Endothelial cell (in vitro differentiated cells): ENCODE data around the gene POR. TPM values are rescaled to one million over a fixed set of nuclear protein-coding genes. Genes with fewer than 3 reads are reported as not detected.
"Not testable (repeated sequence)": the region's sequence is repeated elsewhere in the genome, so short reads cannot be mapped to it uniquely, and the experiment has no call there.

ENCODE experiments used
- DNase-seq: peaks from one replicate; pipeline ENCODE4 v3.0.0; 2021; ENCODE audit warnings: low spot score
- H3K27ac Mint-ChIP-seq: one replicate; pipeline ENCODE4 v1.8.0; 2021; ENCODE audit warnings: mixed read lengths, inconsistent platforms; ENCODE audit not compliant: unreplicated experiment
- H3K27me3 Mint-ChIP-seq: one replicate; pipeline ENCODE4 v1.8.0; 2021; ENCODE audit warnings: mild to moderate bottlenecking, moderate library complexity, mixed read lengths, inconsistent platforms; ENCODE audit not compliant: unreplicated experiment
- H3K36me3 Mint-ChIP-seq: one replicate; pipeline ENCODE4 v1.8.0; 2021; ENCODE audit warnings: mild to moderate bottlenecking, low read depth, mixed read lengths, inconsistent platforms; ENCODE audit not compliant: unreplicated experiment
- H3K4me1 Mint-ChIP-seq: one replicate; pipeline ENCODE4 v1.8.0; 2021; ENCODE audit warnings: mild to moderate bottlenecking, mixed read lengths, inconsistent platforms; ENCODE audit not compliant: unreplicated experiment
- H3K4me3 Mint-ChIP-seq: one replicate; pipeline ENCODE4 v1.8.0; 2021; ENCODE audit warnings: mild to moderate bottlenecking, mixed read lengths, inconsistent platforms; ENCODE audit not compliant: unreplicated experiment
- H3K9me3 Mint-ChIP-seq: one replicate; pipeline ENCODE4 v1.8.0; 2021; ENCODE audit warnings: mixed read lengths, inconsistent platforms; ENCODE audit not compliant: unreplicated experiment
- CTCF ChIP-seq: fragments of 200-600 bp; sonication (generic); IDR thresholded peaks from one replicate; pipeline ENCODE4 v1.5.0; 2021; ENCODE audit warnings: antibody characterized with exemption; ENCODE audit not compliant: unreplicated experiment
- total RNA-seq: library from RNA; stranded (reverse); fragmentation: NEBNext Ultra II Directional; extraction: Animal tissue kit (Norgen Biotek cat#: 25700); gene quantifications from one replicate; pipeline ENCODE4 v1.2.1, GENCODE V29; 2021; ENCODE audit not compliant: unreplicated experiment

POR gene
- total RNA-seq, 1 donor from 2014 or later: 70.8 TPM

- Mint-ChIP-seq H3K27ac (no peak overlapping the region), H3K4me1 (no peaks in the 10 kb centered on the region), H3K9me3 (no peaks in the 10 kb centered on the region), H3K36me3 (peaks cover 8% of the 10 kb centered on the region), H3K27me3 (peaks cover 1% of the 10 kb centered on the region), H3K4me3 (no peak overlapping the region)
- TF ChIP-seq CTCF: no peak
- DNase-seq: no peak
Measured at GRCh38 chr7:76008156-76008687, 93.3 kb downstream of the POR start.

- no peak overlapping the region for H3K27ac Mint-ChIP-seq
- DNase-seq: no peak
- TF ChIP-seq CTCF: no peak
- H3K36me3 Mint-ChIP-seq: peaks cover 11% of the 10 kb centered on the region
- H3K4me1 Mint-ChIP-seq: no peaks in the 10 kb centered on the region
- no peak overlapping the region for H3K4me3 Mint-ChIP-seq
- peaks cover 1% of the 10 kb centered on the region for H3K27me3 Mint-ChIP-seq
- no peaks in the 10 kb centered on the region for H3K9me3 Mint-ChIP-seq
Measured at GRCh38 chr7:76009672-76010600, 95.0 kb downstream of the POR start.

GRCh38 chr7:76011442-76011861 lies 96.5 kb downstream of the POR start:
- Mint-ChIP-seq H3K4me1 (no peaks in the 10 kb centered on the region), H3K36me3 (peaks cover 18% of the 10 kb centered on the region), H3K4me3 (peak overlapping the region; percentile 70), H3K27me3 (peaks cover 1% of the 10 kb centered on the region), H3K27ac (no peak overlapping the region), H3K9me3 (no peaks in the 10 kb centered on the region)
- DNase-seq: no peak
- no peak for TF ChIP-seq CTCF

- no peak for DNase-seq
- peaks cover 1% of the 10 kb centered on the region for H3K27me3 Mint-ChIP-seq
- no peak overlapping the region for H3K27ac Mint-ChIP-seq
- no peak overlapping the region for H3K4me3 Mint-ChIP-seq
- no peak for TF ChIP-seq CTCF
- peaks cover 4% of the 10 kb centered on the region for H3K4me1 Mint-ChIP-seq
- peaks cover 30% of the 10 kb centered on the region for H3K36me3 Mint-ChIP-seq
- H3K9me3 Mint-ChIP-seq: no peaks in the 10 kb centered on the region
Measured at GRCh38 chr7:76016191-76016947, 101.4 kb downstream of the POR start.

GRCh38 chr7:76018520-76018919 lies 103.6 kb downstream of the POR start:
- not testable (repeated sequence) for DNase-seq, H3K9me3 Mint-ChIP-seq, H3K4me3 Mint-ChIP-seq, H3K27me3 Mint-ChIP-seq, H3K27ac Mint-ChIP-seq
- Mint-ChIP-seq H3K4me1 (peaks cover 17% of the 10 kb centered on the region), H3K36me3 (peaks cover 33% of the 10 kb centered on the region)
